GM12864 (cell line): ENCODE results near the gene PLXNA2.

ENCODE experiments used
- DNase-seq: peaks from one replicate; pipeline ENCODE4 v3.0.0-alpha.2; 2011; ENCODE audit warnings: low read depth
- H3K4me3 ChIP-seq: 2 replicates; pipeline ENCODE4 v1.5.1; 2011; ENCODE audit warnings: mild to moderate bottlenecking, low read depth, low read length, control low read depth
- TF ChIP-seq, protein P1 (sequence below): IDR thresholded peaks from 2 replicates; pipeline ENCODE4 v1.5.1; 2011; ENCODE audit warnings: low read depth, mild to moderate bottlenecking, moderate library complexity, low read length, control low read depth, inconsistent platforms; ENCODE audit errors: missing control alignments

PLXNA2 gene

DNA sequence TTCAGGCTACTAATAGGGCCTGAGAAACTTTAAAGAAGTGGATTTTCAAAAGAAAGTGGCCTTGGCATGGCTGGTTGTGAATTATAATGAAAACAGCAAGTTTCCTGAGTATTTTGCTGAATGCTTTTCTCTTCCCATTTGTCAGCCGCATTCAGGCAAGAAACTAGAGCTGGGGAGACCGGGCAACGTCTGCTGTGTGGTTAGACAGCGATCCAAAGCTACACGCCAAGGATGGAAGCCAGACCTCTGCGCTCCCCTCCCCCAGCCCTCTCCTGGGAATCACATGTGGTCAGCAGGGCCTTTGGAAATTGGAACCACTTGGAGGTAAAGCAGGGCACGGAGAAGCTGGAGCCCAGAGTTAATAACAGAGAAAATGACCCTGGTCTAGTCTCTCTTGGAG lies 219.2 kb downstream of the PLXNA2 start:
- TF ChIP-seq, protein P1, sequence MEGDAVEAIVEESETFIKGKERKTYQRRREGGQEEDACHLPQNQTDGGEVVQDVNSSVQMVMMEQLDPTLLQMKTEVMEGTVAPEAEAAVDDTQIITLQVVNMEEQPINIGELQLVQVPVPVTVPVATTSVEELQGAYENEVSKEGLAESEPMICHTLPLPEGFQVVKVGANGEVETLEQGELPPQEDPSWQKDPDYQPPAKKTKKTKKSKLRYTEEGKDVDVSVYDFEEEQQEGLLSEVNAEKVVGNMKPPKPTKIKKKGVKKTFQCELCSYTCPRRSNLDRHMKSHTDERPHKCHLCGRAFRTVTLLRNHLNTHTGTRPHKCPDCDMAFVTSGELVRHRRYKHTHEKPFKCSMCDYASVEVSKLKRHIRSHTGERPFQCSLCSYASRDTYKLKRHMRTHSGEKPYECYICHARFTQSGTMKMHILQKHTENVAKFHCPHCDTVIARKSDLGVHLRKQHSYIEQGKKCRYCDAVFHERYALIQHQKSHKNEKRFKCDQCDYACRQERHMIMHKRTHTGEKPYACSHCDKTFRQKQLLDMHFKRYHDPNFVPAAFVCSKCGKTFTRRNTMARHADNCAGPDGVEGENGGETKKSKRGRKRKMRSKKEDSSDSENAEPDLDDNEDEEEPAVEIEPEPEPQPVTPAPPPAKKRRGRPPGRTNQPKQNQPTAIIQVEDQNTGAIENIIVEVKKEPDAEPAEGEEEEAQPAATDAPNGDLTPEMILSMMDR: no peak
- no peak overlapping the region for H3K4me3 ChIP-seq
- DNase-seq: no peak

DNA sequence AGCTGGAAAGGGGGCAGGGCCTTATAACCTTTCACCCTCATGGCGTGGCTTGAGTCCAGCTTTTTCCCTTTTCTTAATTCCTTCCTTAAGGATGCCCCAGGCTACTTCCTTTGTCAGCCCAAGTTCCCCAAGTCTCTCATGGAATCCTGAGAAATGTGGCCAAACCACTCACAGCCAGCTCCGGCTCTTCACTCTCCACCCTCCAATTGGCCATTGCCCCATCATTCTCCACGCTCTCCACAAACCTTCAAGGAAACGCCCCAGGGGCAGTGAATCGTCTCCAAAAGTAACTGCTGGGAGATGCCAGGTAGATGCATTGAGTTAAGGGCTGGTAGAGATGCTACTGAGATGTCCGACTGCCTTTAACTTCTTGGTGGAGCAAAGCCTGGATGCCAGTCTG lies 219.8 kb downstream of the PLXNA2 start:
- no peak for DNase-seq
- H3K4me3 ChIP-seq: no peak overlapping the region
- TF ChIP-seq, protein P1: no peak

- no peak for DNase-seq
- H3K4me3 ChIP-seq: no peak overlapping the region
- TF ChIP-seq, protein P1: no peak
Observed at GRCh38 chr1:208019257-208019656, 224.9 kb downstream of the PLXNA2 start.

DNA sequence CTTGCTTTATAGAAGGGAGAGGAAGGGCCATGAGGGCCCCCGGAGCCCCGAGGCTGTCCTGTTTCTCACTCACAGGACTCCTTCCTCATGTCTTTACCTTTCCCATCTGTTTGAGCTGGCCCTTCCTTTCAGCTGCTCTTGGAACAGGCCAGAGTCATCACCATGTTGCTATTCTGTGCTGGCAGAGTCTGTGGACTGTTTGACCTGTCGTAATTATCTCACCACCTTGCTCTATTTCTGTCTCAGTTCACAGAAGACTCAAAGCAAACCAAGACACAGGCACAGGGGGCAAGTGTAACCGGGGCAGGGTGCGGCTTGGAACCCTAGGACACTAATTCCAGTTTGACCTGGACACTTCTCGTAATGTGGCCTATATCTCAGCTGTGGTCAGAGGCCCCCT lies 228.9 kb downstream of the PLXNA2 start:
- H3K4me3 ChIP-seq: no peak overlapping the region
- TF ChIP-seq, protein P1: no peak

DNA sequence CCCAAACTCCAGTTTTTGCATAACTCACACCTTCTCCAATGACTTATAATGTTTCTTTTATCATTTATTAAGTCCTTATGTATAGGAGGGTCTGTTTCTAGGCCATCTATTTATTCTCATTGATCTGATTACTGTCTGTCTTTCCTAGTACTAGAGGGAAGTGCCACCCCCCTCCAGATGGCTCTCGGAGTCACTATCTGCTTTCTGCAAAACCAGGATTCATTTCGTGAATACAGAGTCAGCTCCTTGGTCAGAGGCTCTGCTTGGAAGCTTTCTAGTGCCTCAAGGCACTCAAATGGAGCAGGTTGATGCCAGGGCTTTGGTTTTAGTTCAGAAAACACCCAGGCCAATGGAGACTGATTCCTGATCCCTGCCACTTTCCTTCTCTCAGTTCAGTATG lies 231.0 kb downstream of the PLXNA2 start:
- no peak overlapping the region for H3K4me3 ChIP-seq
- DNase-seq: no peak
- TF ChIP-seq, protein P1: no peak

More for the DNA sequence above, 228.9 kb downstream of the PLXNA2 start:
- no peak for DNase-seq

- no peak for DNase-seq
- H3K4me3 ChIP-seq: no peak overlapping the region
- TF ChIP-seq, protein P1: no peak
Observed at GRCh38 chr1:208012721-208013120, 231.5 kb downstream of the PLXNA2 start.

- TF ChIP-seq, protein P1: no peak
- no peak overlapping the region for H3K4me3 ChIP-seq
- DNase-seq: no peak
Observed at GRCh38 chr1:208010487-208011071, 233.6 kb downstream of the PLXNA2 start.
